PC-3 (cell line): ENCODE measurements around the gene PADI6. TPM values are rescaled to one million over a fixed set of nuclear protein-coding genes. Genes with fewer than 3 reads are reported as not detected.

ENCODE experiments used
- ATAC-seq: fragments of 200-7000 bp; cut with Tn5 transposase; 2 replicates; pipeline ENCODE4 v1.9.1; 2020; ENCODE audit warnings: mild to moderate bottlenecking, moderate library complexity
- BruUV-seq: library from RNA; stranded (reverse); fragments of 400-500 nt; replicated peaks from 2 replicates; lab custom pipeline; 2021; lab: Mats Ljungman, UMichigan
- CTCF ChIA-PET: fragments of 300-600 bp; sonication (Branson Sonifier 250); formaldehyde crosslinking; loops from one replicate; lab custom pipeline; 2022; ENCODE audit warnings: antibody characterized with exemption; lab: Charles Lee
- POLR2A ChIA-PET: fragments of 300-600 bp; sonication (Branson Sonifier 250); formaldehyde crosslinking; loops from one replicate; lab custom pipeline; 2022; ENCODE audit warnings: antibody characterized with exemption; ENCODE audit not compliant: unreplicated experiment; lab: Charles Lee
- DNase-seq: peaks from one replicate; pipeline ENCODE4 v3.0.0-alpha.2; 2015
- H2AFZ ChIP-seq: fragments of 300-600 bp; sonication (generic); 2 replicates; pipeline ENCODE4 v1.6.0; 2016; ENCODE audit warnings: antibody characterized with exemption, low read length
- H3F3A ChIP-seq: fragments of 300-600 bp; sonication (generic); one replicate; pipeline ENCODE4 v1.6.0; 2017; ENCODE audit warnings: antibody characterized with exemption, low read length, control low read depth, mild to moderate bottlenecking; ENCODE audit not compliant: unreplicated experiment
- H3K27ac ChIP-seq: fragments of 300-600 bp; sonication (generic); 2 replicates; pipeline ENCODE4 v1.5.1; 2016; ENCODE audit warnings: mild to moderate bottlenecking, low read length
- H3K27me3 ChIP-seq: fragments of 300-600 bp; sonication (generic); 2 replicates; pipeline ENCODE4 v1.6.1; 2016; ENCODE audit warnings: low read length, mixed read lengths
- H3K36me3 ChIP-seq: fragments of 300-600 bp; sonication (generic); 2 replicates; pipeline ENCODE4 v1.6.1; 2016; ENCODE audit warnings: low read depth, mixed run types, low read length, mixed read lengths
- H3K4me1 ChIP-seq: fragments of 300-600 bp; sonication (generic); 2 replicates; pipeline ENCODE4 v1.5.1; 2016; ENCODE audit warnings: low read length; ENCODE audit not compliant: insufficient read depth
- H3K4me2 ChIP-seq: fragments of 300-600 bp; sonication (generic); 2 replicates; pipeline ENCODE4 v1.6.0; 2016; ENCODE audit warnings: low read length
- H3K4me3 ChIP-seq: fragments of 300-600 bp; sonication (generic); 2 replicates; pipeline ENCODE4 v1.5.1; 2016; ENCODE audit warnings: mild to moderate bottlenecking, low read length, mixed read lengths
- H3K79me2 ChIP-seq: fragments of 300-600 bp; sonication (generic); 2 replicates; pipeline ENCODE4 v1.6.1; 2017; ENCODE audit warnings: low read length, mixed read lengths
- H3K9ac ChIP-seq: fragments of 300-600 bp; sonication (generic); 2 replicates; pipeline ENCODE4 v1.6.0; 2016; ENCODE audit warnings: mild to moderate bottlenecking, low read length
- H3K9me2 ChIP-seq: fragments of 300-600 bp; sonication (generic); replicated peaks from 2 replicates; pipeline ENCODE4 v1.6.1; 2016; ENCODE audit warnings: mixed run types, low read length, mixed read lengths
- H3K9me3 ChIP-seq: fragments of 300-600 bp; sonication (generic); 2 replicates; pipeline ENCODE4 v1.6.1; 2016; ENCODE audit warnings: low read length, mixed read lengths
- H4K20me1 ChIP-seq: fragments of 300-600 bp; sonication (generic); 2 replicates; pipeline ENCODE4 v1.6.1; 2016; ENCODE audit warnings: low read length, mixed read lengths
- CTCF ChIP-seq: fragments of 300-600 bp; sonication (generic); conservative IDR thresholded peaks from 2 replicates; pipeline ENCODE4 v1.5.1; 2017; ENCODE audit warnings: antibody characterized with exemption, low read depth, mild to moderate bottlenecking, low read length
- EZH2 ChIP-seq: fragments of 300-600 bp; sonication (generic); IDR thresholded peaks from one replicate; pipeline ENCODE4 v1.6.1; 2017; ENCODE audit warnings: antibody characterized with exemption, mild to moderate bottlenecking, low read length; ENCODE audit not compliant: unreplicated experiment
- EZH2phosphoT487 ChIP-seq: fragments of 300-600 bp; sonication (generic); IDR thresholded peaks from 2 replicates; pipeline ENCODE4 v1.6.1; 2018; ENCODE audit warnings: mild to moderate bottlenecking, antibody characterized with exemption, low read length, borderline replicate concordance
- intact Hi-C: fragments of 100-400 bp; cut with micrococcal nuclease; formaldehyde crosslinking; loops from 2 replicates; pipeline ENCODE4 v1.9.0; 2023
- total RNA-seq: library from RNA; depleted of rRNA; stranded (reverse); fragments of >200 nt; gene quantifications from 2 replicates; pipeline ENCODE4 v1.2.3, GENCODE V29; 2014

The PADI6 gene
- total RNA-seq, 1 experiment from 2014 or later = not detected

GRCh38 chr1:17409391-17409811, 37.4 kb downstream of the PADI6 start:
- ChIA-PET POLR2A (no interaction called here), CTCF (no interaction called here)
- Histone ChIP-seq H3F3A (no peaks in the 10 kb centered on the region), H3K79me2 (0 out of 2 replicates have a peak, but pooled peaks cover 4% of the 10 kb centered on the region), H3K4me1 (no peaks in the 10 kb centered on the region), H3K27me3 (no peaks in the 10 kb centered on the region), H3K4me3 (no peak overlapping the region), H3K4me2 (no peak overlapping the region), H2AFZ (no peak overlapping the region), H3K27ac (no peak overlapping the region), H3K9me3 (no peaks in the 10 kb centered on the region), H4K20me1 (no peaks in the 10 kb centered on the region), H3K36me3 (peaks cover 55% of the 10 kb centered on the region), H3K9ac (no peak overlapping the region), H3K9me2 (no peaks in the 10 kb centered on the region)
- intact Hi-C loops = loop anchor here (10.0 kb wide), 1 partner anchor 285 kb away; no protein-coding TSS in a partner anchor
- TF ChIP-seq EZH2phosphoT487 = no peak
- ATAC-seq (no peak), DNase-seq (no peak)
- BruUV-seq = no TSS peak

GRCh38 chr1:17412093-17412870, 40.3 kb downstream of the PADI6 start:
- POLR2A ChIA-PET = no interaction called here
- no peaks in the 10 kb centered on the region for H4K20me1 ChIP-seq
- H3K9ac ChIP-seq = no peak overlapping the region
- DNase-seq (no peak), ATAC-seq (no peak)
- H3K36me3 ChIP-seq = peaks cover 80% of the 10 kb centered on the region
- H3K79me2 ChIP-seq = 0 out of 2 replicates have a peak, but pooled peaks cover 4% of the 10 kb centered on the region
- H2AFZ ChIP-seq = no peak overlapping the region
- CTCF ChIA-PET = no interaction called here
- H3F3A ChIP-seq = no peaks in the 10 kb centered on the region
- intact Hi-C loops = no loop called here
- H3K4me2 ChIP-seq = no peak overlapping the region
- H3K9me2 ChIP-seq = no peaks in the 10 kb centered on the region
- TF ChIP-seq EZH2 = no peak
- H3K27ac ChIP-seq = no peak overlapping the region
- BruUV-seq = no TSS peak
- H3K4me3 ChIP-seq = no peak overlapping the region
- no peaks in the 10 kb centered on the region for H3K4me1 ChIP-seq
- H3K27me3 ChIP-seq = no peaks in the 10 kb centered on the region
- no peaks in the 10 kb centered on the region for H3K9me3 ChIP-seq

GRCh38 chr1:17414022-17414421, 42.0 kb downstream of the PADI6 start:
- POLR2A ChIA-PET = no interaction called here
- Histone ChIP-seq H3K4me3 (no peak overlapping the region), H3K36me3 (peaks cover 90% of the 10 kb centered on the region), H3F3A (no peaks in the 10 kb centered on the region), H3K27ac (no peak overlapping the region), H3K4me1 (no peaks in the 10 kb centered on the region), H3K9me3 (no peaks in the 10 kb centered on the region), H3K79me2 (peaks cover 4% of the 10 kb centered on the region; the same call in 1 of the 2 replicates), H3K9ac (no peak overlapping the region), H3K9me2 (no peaks in the 10 kb centered on the region), H3K27me3 (no peaks in the 10 kb centered on the region), H2AFZ (no peak overlapping the region), H4K20me1 (no peaks in the 10 kb centered on the region), H3K4me2 (no peak overlapping the region)
- no TSS peak for BruUV-seq
- intact Hi-C loops = no loop called here
- CTCF ChIA-PET = no interaction called here
- DNase-seq (no peak), ATAC-seq (no peak)
- no peak for TF ChIP-seq EZH2
- no peak for TF ChIP-seq CTCF
